Brain microvascular endothelial cell (primary cell): Measurements from ENCODE around the gene TMA7.

Experiments used
- DNase-seq: peaks from one replicate; pipeline ENCODE4 v3.0.0-alpha.2; 2020
- H3K27ac ChIP-seq: fragments of 250-450 bp; sonication (Bioruptor Pico); 2 replicates; pipeline ENCODE4 v1.5.1; 2020; ENCODE audit warnings: mild to moderate bottlenecking, moderate library complexity
- H3K27me3 ChIP-seq: fragments of 250-450 bp; sonication (Bioruptor Pico); replicated peaks from 2 replicates; pipeline ENCODE4 v1.5.1; 2020; ENCODE audit warnings: mild to moderate bottlenecking
- H3K36me3 ChIP-seq: fragments of 250-450 bp; sonication (Bioruptor Pico); replicated peaks from 2 replicates; pipeline ENCODE4 v1.5.1; 2020; ENCODE audit warnings: mild to moderate bottlenecking
- H3K4me3 ChIP-seq: 2 replicates; pipeline ENCODE4 v1.5.1; 2011; ENCODE audit warnings: low read depth, mild to moderate bottlenecking, control low read depth, low read length, moderate library complexity
- in situ Hi-C: cut with HindIII; loops from 2 replicates; pipeline ENCODE4 v1.10.0; 2017; ENCODE audit warnings: low sequenced_read_pairs, low pct_ligation_motif_present
- TF ChIP-seq, protein P1 (sequence below): IDR thresholded peaks from 2 replicates; pipeline ENCODE4 v1.5.1; 2011; ENCODE audit warnings: low read depth, mild to moderate bottlenecking, moderate library complexity, low read length, control low read depth, inconsistent platforms; ENCODE audit errors: missing control alignments

TMA7 gene

DNA sequence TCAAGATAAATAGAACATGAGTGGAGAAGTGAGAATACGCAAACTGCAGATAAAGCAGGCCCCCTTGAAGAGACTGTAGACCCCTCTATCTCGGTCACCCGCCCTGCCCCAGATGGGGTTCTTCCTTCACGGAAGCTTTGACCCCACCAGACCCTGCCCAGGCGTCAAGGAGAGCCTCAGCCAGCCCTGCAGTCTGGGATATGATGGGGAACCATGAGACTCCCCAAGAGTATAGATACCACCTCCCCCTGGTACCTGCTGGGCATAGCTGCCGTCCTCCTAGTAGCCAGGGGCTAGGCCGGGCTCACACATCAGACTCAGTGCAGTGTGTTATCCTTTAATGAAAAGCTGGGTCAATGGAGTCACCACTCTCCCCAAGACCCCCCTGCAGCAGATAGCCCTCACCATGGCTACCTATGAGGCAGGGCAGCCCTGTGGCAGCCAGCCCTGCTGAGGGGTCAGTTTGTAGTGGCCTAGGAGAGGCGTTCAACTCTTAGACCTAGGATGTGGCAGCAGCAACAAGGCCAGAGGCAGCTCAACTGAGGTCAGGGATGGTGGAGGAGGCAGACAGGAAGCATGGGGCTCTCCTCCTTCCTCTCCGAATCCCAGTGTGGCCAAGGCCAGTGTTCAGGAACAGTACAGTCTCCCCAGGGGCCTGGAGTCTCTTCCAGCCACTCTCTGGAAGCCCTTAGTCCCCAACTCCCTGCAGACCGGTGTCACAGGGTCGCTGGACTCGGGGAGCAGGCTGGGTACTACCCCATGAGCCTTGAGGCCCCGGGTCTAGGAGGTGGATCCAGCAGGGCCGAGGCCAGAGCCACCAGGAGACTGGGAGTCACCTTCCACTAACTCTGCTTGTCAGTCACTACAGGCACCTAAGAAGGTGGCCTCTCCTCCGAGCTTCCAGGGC, 36.3 kb upstream of the TMA7 start:
- H3K36me3 ChIP-seq: no peaks in the 10 kb centered on the region
- no peak overlapping the region for H3K4me3 ChIP-seq
- in situ Hi-C loops: no loop called here
- H3K27ac ChIP-seq: no peak overlapping the region
- DNase-seq: no peak
- no peaks in the 10 kb centered on the region for H3K27me3 ChIP-seq
- TF ChIP-seq, protein P1, sequence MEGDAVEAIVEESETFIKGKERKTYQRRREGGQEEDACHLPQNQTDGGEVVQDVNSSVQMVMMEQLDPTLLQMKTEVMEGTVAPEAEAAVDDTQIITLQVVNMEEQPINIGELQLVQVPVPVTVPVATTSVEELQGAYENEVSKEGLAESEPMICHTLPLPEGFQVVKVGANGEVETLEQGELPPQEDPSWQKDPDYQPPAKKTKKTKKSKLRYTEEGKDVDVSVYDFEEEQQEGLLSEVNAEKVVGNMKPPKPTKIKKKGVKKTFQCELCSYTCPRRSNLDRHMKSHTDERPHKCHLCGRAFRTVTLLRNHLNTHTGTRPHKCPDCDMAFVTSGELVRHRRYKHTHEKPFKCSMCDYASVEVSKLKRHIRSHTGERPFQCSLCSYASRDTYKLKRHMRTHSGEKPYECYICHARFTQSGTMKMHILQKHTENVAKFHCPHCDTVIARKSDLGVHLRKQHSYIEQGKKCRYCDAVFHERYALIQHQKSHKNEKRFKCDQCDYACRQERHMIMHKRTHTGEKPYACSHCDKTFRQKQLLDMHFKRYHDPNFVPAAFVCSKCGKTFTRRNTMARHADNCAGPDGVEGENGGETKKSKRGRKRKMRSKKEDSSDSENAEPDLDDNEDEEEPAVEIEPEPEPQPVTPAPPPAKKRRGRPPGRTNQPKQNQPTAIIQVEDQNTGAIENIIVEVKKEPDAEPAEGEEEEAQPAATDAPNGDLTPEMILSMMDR: no peak

DNA sequence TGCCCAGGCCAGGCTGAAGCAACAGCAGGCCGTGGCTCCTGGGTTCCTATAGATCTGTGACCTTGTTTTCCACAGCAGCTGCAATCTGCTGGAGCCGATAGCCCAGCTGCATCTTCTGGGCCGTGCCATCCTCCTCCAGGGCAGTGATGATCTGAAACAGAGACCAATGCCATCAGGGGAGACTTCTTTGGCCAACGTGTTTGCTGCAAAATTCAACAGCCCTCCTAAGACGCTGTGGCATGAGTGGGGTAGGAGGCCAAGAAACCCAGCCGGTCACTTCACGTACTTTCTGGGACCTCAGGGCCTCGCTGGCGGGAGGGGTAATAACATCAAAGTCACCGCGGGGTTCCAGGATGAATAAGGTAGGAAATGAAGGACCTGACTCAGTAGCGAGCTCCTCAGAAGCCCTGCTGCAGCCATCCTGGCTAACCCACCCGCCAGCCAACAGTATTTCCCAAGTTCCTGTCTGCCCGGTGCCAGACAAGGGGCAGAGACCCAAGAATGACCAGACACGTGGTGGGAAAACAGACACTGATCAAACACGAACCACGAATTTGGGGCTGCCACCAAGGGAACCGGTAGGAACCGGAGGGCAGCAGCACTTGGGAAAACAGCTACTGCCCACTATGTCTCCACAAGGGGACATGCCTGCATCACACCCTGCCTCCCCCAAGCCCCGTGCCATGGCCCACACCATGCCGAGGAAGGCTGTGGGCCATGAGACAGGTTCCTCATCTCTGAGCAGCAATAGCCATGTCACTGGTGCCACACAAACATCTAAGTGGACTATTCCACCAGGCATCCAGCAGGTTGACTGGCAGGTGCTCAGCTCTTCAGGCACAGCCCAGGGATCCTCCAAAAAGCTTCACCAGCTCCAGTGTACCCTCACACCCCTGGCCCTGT, 35.4 kb upstream of the TMA7 start:
- in situ Hi-C loops: no loop called here
- Histone ChIP-seq H3K27ac (no peak overlapping the region), H3K27me3 (no peaks in the 10 kb centered on the region), H3K4me3 (no peak overlapping the region), H3K36me3 (no peaks in the 10 kb centered on the region)
- DNase-seq: no peak
- TF ChIP-seq, protein P1: no peak

DNA sequence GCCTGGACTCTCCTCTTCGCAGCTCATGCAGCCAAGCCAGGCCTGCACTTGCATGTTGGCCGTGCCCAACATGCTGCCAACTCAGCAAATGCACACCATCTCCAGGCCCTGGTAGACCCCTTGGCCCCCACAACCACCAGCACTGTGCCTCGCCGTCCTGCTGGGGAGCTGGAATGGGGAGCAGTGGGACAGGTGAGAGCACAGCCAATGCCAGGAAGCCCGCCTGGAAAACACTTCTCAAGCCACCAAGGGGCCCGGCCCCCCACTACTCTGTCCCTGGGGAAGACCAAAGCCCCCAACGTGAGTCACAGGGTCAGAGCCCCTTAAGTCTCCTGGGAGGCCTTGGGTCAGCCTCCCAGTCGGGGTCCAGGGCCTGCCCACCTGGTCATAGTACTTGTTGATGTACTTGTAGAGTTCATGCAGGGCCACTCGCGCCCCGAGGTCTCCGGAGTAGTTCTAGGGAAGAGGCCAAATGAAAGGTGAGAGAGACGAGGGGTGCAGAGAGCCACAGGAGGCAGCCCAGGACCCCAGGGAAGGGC, 34.6 kb upstream of the TMA7 start:
- Histone ChIP-seq H3K27ac (no peak overlapping the region), H3K27me3 (no peaks in the 10 kb centered on the region), H3K4me3 (no peak overlapping the region), H3K36me3 (no peaks in the 10 kb centered on the region)
- TF ChIP-seq, protein P1: no peak
- DNase-seq: no peak
- in situ Hi-C loops: no loop called here

DNA sequence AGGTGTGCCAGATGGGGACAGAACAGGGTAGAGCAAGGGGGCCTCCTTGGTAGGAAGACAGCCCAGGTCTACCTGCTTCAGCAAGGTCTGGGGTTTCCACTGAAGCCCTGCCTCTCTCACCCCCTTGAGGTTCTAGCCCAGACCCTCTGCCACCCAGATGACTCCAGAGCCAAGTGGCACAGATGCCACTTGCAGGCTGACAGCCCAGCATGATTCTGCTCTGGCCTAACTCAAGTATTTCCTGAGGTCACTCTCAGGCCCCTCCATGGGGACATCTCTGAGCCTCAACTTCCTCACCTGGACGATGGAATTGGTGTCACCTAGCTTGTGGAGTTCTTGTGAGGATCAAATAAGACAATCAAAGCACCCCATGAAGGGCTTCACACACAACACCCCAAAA, 34.1 kb upstream of the TMA7 start:
- H3K4me3 ChIP-seq: no peak overlapping the region
- in situ Hi-C loops: no loop called here
- H3K27ac ChIP-seq: no peak overlapping the region
- H3K27me3 ChIP-seq: no peaks in the 10 kb centered on the region
- no peak for DNase-seq
- TF ChIP-seq, protein P1: no peak
- no peaks in the 10 kb centered on the region for H3K36me3 ChIP-seq

DNA sequence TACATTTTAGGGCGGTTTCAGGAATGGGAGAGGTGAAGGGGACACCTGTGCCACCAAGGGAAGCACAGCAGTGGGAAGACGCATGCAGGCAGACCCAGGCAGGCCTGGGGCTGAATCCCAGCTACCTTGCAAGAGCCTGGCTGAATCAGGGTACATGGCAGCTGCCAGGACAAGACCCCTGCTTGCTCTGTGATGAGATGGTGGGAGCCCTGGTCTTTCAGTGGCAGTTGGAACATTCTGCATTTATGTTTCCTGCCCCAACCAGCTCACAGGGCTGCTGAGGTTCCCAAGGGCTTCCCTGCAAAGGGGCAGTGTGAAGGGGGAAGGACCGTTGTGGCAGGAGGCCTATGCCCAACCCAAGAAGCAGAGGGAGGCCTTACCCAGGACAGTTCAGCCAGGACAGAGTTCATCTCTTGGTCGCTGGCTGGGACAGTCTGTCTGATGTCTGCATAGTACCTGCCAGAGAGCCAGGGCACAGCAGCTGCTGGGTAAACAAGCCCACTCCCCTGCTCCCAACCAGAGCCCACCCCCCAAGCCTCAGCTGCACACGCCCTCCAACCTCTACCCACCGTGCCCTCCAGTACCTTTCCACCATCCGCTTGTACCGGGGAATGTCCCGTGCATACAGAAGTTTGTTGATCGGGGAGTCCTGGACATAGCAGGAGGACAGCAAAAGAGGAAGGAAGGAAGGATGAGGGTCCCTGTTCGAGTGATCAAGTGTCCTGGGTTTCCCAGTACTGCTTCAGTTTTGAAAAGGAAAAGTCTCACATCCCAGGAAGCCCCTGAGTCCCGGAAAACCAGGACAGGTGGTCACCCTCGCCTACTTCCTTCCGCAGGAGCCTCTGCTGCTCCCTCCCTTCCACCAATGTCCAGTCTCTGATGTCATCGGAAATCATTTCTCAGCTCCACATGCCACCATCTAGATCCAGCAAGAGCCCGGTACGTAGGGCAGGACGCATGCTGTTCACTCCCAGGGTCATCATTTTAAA, 33.3 kb upstream of the TMA7 start:
- Histone ChIP-seq H3K36me3 (no peaks in the 10 kb centered on the region), H3K4me3 (no peak overlapping the region)
- no peak for DNase-seq

More for the DNA sequence above, 33.3 kb upstream of the TMA7 start:
- H3K27ac ChIP-seq: no peak overlapping the region
- H3K27me3 ChIP-seq: no peaks in the 10 kb centered on the region
- in situ Hi-C loops: no loop called here
- TF ChIP-seq, protein P1: no peak
